Measurements from ENCODE around the gene ELK4.

ELK4 gene

DNA sequence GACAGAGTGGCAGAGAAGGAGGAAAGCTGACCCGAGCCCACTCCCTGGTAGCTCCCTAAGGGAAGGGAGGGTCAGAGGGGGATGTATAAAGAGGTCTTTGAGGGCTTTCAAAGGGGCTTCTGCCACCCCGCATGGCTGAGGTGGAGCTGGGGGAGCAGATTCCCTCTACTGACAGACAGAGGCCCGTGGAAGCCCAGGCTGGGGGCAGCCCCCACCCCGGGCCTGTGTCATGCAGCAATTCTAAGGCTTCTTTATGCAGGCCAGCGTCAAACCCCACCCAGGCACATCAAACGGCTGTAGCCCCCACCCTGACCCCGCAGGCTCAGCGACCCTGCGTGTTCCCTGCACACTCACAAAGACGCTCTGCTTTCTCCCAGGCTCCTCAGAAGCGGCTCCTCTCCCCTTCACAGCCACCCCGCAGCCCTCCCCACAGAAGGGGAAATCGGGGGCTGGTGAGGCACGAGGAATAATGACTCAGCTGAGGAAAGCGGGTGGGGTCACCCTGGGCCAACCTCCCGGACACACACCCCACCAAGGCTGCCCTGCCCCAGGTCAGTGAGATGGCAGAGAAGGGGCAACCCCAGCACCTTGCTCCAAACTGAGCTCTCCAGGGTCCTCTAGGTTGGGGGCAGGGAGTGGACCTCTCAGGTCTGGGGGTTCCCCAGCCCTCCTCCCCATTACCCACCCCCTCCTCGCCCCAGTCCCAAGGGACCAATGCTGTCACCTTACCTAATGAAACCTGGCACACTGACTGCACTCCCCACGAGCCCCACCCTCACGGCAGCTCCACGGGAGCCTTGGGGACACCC, 37.7 kb upstream of the ELK4 start:
- Histone ChIP-seq H3K4me1 (ENCODE audit: low read length) (peaks cover 22% of the 10 kb centered on the region), H3K4me2 (ENCODE audit: low read depth, low read length) (no peak overlapping the region), H3K36me3 (replicated peaks; ENCODE audit: insufficient read depth, low read length) (no peaks in the 10 kb centered on the region), H3K79me2 (ENCODE audit: low read length) (no peaks in the 10 kb centered on the region), H2AFZ (ENCODE audit: low read length) (no peak overlapping the region), H3K9ac (ENCODE audit: low read length) (no peak overlapping the region), H3F3A (ENCODE audit: insufficient read depth, low read length) (peaks cover 21% of the 10 kb centered on the region), H3K27ac (ENCODE audit: low read length) (no peak overlapping the region), H3K27me3 (replicated peaks; ENCODE audit: insufficient read depth, low read length) (peaks cover 77% of the 10 kb centered on the region), H3K4me3 (ENCODE audit: low read length) (no peak overlapping the region), H3K9me3 (replicated peaks; ENCODE audit: insufficient read depth, low read length) (no peaks in the 10 kb centered on the region), H3K9me2 (replicated peaks; ENCODE audit: insufficient read depth, low read length) (no peaks in the 10 kb centered on the region), H4K20me1 (ENCODE audit: insufficient read depth, low read length) (0 out of 2 replicates have a peak, but pooled peaks cover 2% of the 10 kb centered on the region)
- DNase-seq = no peak
- no peak for TF ChIP-seq EZH2 (optimal IDR thresholded peaks at IDR 0.05; ENCODE audit: low read depth, low read length)
- no peak for TF ChIP-seq EZH2phosphoT487 (IDR thresholded peaks at IDR 0.05; ENCODE audit: low read length)
- no peak for TF ChIP-seq CTCF (IDR thresholded peaks at IDR 0.05; ENCODE audit: low read length)

- 0 out of 2 replicates have a peak, but pooled peaks cover 2% of the 10 kb centered on the region for H4K20me1 ChIP-seq (ENCODE audit: insufficient read depth, low read length)
- no peak for TF ChIP-seq EZH2 (optimal IDR thresholded peaks at IDR 0.05; ENCODE audit: low read depth, low read length)
- TF ChIP-seq CTCF (IDR thresholded peaks at IDR 0.05; ENCODE audit: low read length) = peak; percentile 35
- no peaks in the 10 kb centered on the region for H3K36me3 ChIP-seq (replicated peaks; ENCODE audit: insufficient read depth, low read length)
- H3K4me3 ChIP-seq (ENCODE audit: low read length) = no peak overlapping the region
- H3K4me1 ChIP-seq (ENCODE audit: low read length) = peaks cover 22% of the 10 kb centered on the region
- peaks cover 21% of the 10 kb centered on the region for H3F3A ChIP-seq (ENCODE audit: insufficient read depth, low read length)
- H3K9me2 ChIP-seq (replicated peaks; ENCODE audit: insufficient read depth, low read length) = no peaks in the 10 kb centered on the region
- H2AFZ ChIP-seq (ENCODE audit: low read length) = no peak overlapping the region
- H3K9ac ChIP-seq (ENCODE audit: low read length) = no peak overlapping the region
- H3K27me3 ChIP-seq (replicated peaks; ENCODE audit: insufficient read depth, low read length) = peaks cover 82% of the 10 kb centered on the region
- H3K9me3 ChIP-seq (replicated peaks; ENCODE audit: insufficient read depth, low read length) = no peaks in the 10 kb centered on the region
- H3K4me2 ChIP-seq (ENCODE audit: low read depth, low read length) = no peak overlapping the region
- H3K79me2 ChIP-seq (ENCODE audit: low read length) = no peaks in the 10 kb centered on the region
- H3K27ac ChIP-seq (ENCODE audit: low read length) = no peak overlapping the region
- DNase-seq = peak; percentile 32
These were observed 37.1 kb upstream of the ELK4 start for GRCh38 chr1:205668951-205669340.

- 0 out of 2 replicates have a peak, but pooled peaks cover 2% of the 10 kb centered on the region for H4K20me1 ChIP-seq (ENCODE audit: insufficient read depth, low read length)
- H3K9me2 ChIP-seq (replicated peaks; ENCODE audit: insufficient read depth, low read length) = no peaks in the 10 kb centered on the region
- peaks cover 82% of the 10 kb centered on the region for H3K27me3 ChIP-seq (replicated peaks; ENCODE audit: insufficient read depth, low read length)
- no peak overlapping the region for H3K4me3 ChIP-seq (ENCODE audit: low read length)
- TF ChIP-seq EZH2phosphoT487 (IDR thresholded peaks at IDR 0.05; ENCODE audit: low read length) = no peak
- peaks cover 22% of the 10 kb centered on the region for H3K4me1 ChIP-seq (ENCODE audit: low read length)
- no peak for DNase-seq
- H2AFZ ChIP-seq (ENCODE audit: low read length) = no peak overlapping the region
- H3K79me2 ChIP-seq (ENCODE audit: low read length) = no peaks in the 10 kb centered on the region
- H3K36me3 ChIP-seq (replicated peaks; ENCODE audit: insufficient read depth, low read length) = no peaks in the 10 kb centered on the region
- H3K27ac ChIP-seq (ENCODE audit: low read length) = no peak overlapping the region
- H3K4me2 ChIP-seq (ENCODE audit: low read depth, low read length) = no peak overlapping the region
- peaks cover 21% of the 10 kb centered on the region for H3F3A ChIP-seq (ENCODE audit: insufficient read depth, low read length)
- no peak overlapping the region for H3K9ac ChIP-seq (ENCODE audit: low read length)
- H3K9me3 ChIP-seq (replicated peaks; ENCODE audit: insufficient read depth, low read length) = no peaks in the 10 kb centered on the region
These were observed 36.3 kb upstream of the ELK4 start for GRCh38 chr1:205667909-205668643.

Data from MM.1S (cell line).